ENCODE measurements around the gene CIPC. TPM values are rescaled to one million over a fixed set of nuclear protein-coding genes. Genes with fewer than 3 reads are reported as not detected.

The CIPC gene
- total and polyA plus RNA-seq, 2 donors (not counting 1 experiment from before 2014, with no cell fraction given), result 13.3 to 47.0 TPM

GRCh38 chr14:77082356-77082755, 15.7 kb upstream of the CIPC start:
- peaks cover 0 to 17% of the 10 kb centered on the region in 2 donors for H3K4me1 ChIP-seq (ENCODE audit: control insufficient read depth in 2 of 2, insufficient read depth in 2 of 2, low read length in 2 of 2)
- WGBS (ENCODE audit: insufficient coverage), result 100% methylated on average over 1 of the region's 3 CpGs
- no peak overlapping the region for H2AFZ ChIP-seq (ENCODE audit: insufficient read depth, low read depth, low read length, poor library complexity, severe bottlenecking)
- H3K79me2 ChIP-seq (ENCODE audit: control insufficient read depth, insufficient read depth, low read length), result no peaks in the 10 kb centered on the region
- Mint-ChIP-seq H3K27ac (peak overlapping the region; percentile 60), H3K4me1 (peaks cover 32% of the 10 kb centered on the region), H3K4me3 (no peak overlapping the region), H3K27me3 (no peaks in the 10 kb centered on the region), H3K9me3 (ENCODE audit: insufficient read depth) (peaks cover 6% of the 10 kb centered on the region)
- DNase-seq (no peak), ATAC-seq (ENCODE audit: low read depth) (no peak)
- H3K4me2 ChIP-seq (replicated peaks; ENCODE audit: low read depth, low read length, poor library complexity, severe bottlenecking), result no peak overlapping the region
- H3K27ac ChIP-seq (ENCODE audit: low read length in 2 of 2), result no peak overlapping the region
- no peaks in the 10 kb centered on the region for H3K27me3 ChIP-seq (replicated peaks in 1 of 4; ENCODE audit: control extremely low read depth in 1 of 4, control insufficient read depth in 3 of 4, insufficient read depth in 4 of 4, low read length in 3 of 4)
- intact Hi-C loops (cut with micrococcal nuclease), result no loop called here
- no peak for TF ChIP-seq CTCF (IDR thresholded peaks at IDR 0.05)
- no peak for TF ChIP-seq EZH2 (IDR thresholded peaks at IDR 0.05; ENCODE audit: borderline replicate concordance, insufficient read depth, low read depth, low read length, poor library complexity, severe bottlenecking)
- no peaks in the 10 kb centered on the region for H4K20me1 ChIP-seq (ENCODE audit: control insufficient read depth, insufficient read depth, low read length, poor library complexity, severe bottlenecking)
- H3K9me3 ChIP-seq (ENCODE audit: control extremely low read depth in 1 of 3, control insufficient read depth in 2 of 3, insufficient read depth in 1 of 3, low read length in 2 of 3), result peaks cover 0 to 5% (median 1%) of the 10 kb centered on the region in 3 donors
- CTCF ChIA-PET, result interaction anchor here (1.4 to 5.3 kb wide), 8 partner anchors 10 to 209 kb away, joined by 3 to 51 read pairs (median 4); no protein-coding TSS in a partner anchor
- H3K36me3 ChIP-seq (replicated peaks in 1 of 2; ENCODE audit: control extremely low read depth in 1 of 2, control insufficient read depth in 1 of 2, extremely low read depth in 1 of 2, insufficient read depth in 2 of 2, low read length in 1 of 2), result no peaks in the 10 kb centered on the region
- POLR2A ChIA-PET, result no interaction called here
- H3K4me3 ChIP-seq (ENCODE audit: control extremely low read depth in 1 of 5, extremely low read depth in 1 of 5, insufficient read depth in 1 of 5, low read depth in 2 of 5, low read length in 4 of 5), result no peak overlapping the region
- H3K9ac ChIP-seq (ENCODE audit: low read length), result no peak overlapping the region

- no peaks in the 10 kb centered on the region for H3K27me3 ChIP-seq (replicated peaks in 1 of 4; ENCODE audit: control extremely low read depth in 1 of 4, control insufficient read depth in 3 of 4, insufficient read depth in 4 of 4, low read length in 3 of 4)
- peaks cover 0 to 17% of the 10 kb centered on the region in 2 donors for H3K4me1 ChIP-seq (ENCODE audit: control insufficient read depth in 2 of 2, insufficient read depth in 2 of 2, low read length in 2 of 2)
- DNase-seq (no peak), ATAC-seq (ENCODE audit: low read depth) (no peak)
- H2AFZ ChIP-seq (ENCODE audit: insufficient read depth, low read depth, low read length, poor library complexity, severe bottlenecking), result no peak overlapping the region
- no peaks in the 10 kb centered on the region for H3K27me3 Mint-ChIP-seq
- intact Hi-C loops (cut with micrococcal nuclease), result no loop called here
- peaks cover 32% of the 10 kb centered on the region for H3K4me1 Mint-ChIP-seq
- WGBS (ENCODE audit: insufficient coverage), result no CpG with 5 or more reads among the region's 3 CpGs
- no peak overlapping the region for H3K4me3 Mint-ChIP-seq
- H3K9me3 ChIP-seq (ENCODE audit: control extremely low read depth in 1 of 3, control insufficient read depth in 2 of 3, insufficient read depth in 1 of 3, low read length in 2 of 3), result peaks cover 0 to 5% (median 1%) of the 10 kb centered on the region in 3 donors
- no peak for TF ChIP-seq EZH2 (IDR thresholded peaks at IDR 0.05; ENCODE audit: borderline replicate concordance, insufficient read depth, low read depth, low read length, poor library complexity, severe bottlenecking)
- no peak for TF ChIP-seq CTCF (IDR thresholded peaks at IDR 0.05)
- peaks cover 6% of the 10 kb centered on the region for H3K9me3 Mint-ChIP-seq (ENCODE audit: insufficient read depth)
- H3K79me2 ChIP-seq (ENCODE audit: control insufficient read depth, insufficient read depth, low read length), result no peaks in the 10 kb centered on the region
- no peak overlapping the region for H3K4me2 ChIP-seq (replicated peaks; ENCODE audit: low read depth, low read length, poor library complexity, severe bottlenecking)
- H3K9ac ChIP-seq (ENCODE audit: low read length), result no peak overlapping the region
- H3K27ac Mint-ChIP-seq, result peak overlapping the region; percentile 38
- CTCF ChIA-PET, result interaction anchor here (0.9 to 5.3 kb wide), 4 partner anchors 11 to 41 kb away, joined by 3 to 51 read pairs (median 4); no protein-coding TSS in a partner anchor
- H4K20me1 ChIP-seq (ENCODE audit: control insufficient read depth, insufficient read depth, low read length, poor library complexity, severe bottlenecking), result no peaks in the 10 kb centered on the region
- no peaks in the 10 kb centered on the region for H3K36me3 ChIP-seq (replicated peaks in 1 of 2; ENCODE audit: control extremely low read depth in 1 of 2, control insufficient read depth in 1 of 2, extremely low read depth in 1 of 2, insufficient read depth in 2 of 2, low read length in 1 of 2)
- no peak overlapping the region for H3K27ac ChIP-seq (ENCODE audit: low read length in 2 of 2)
- H3K4me3 ChIP-seq (ENCODE audit: control extremely low read depth in 1 of 5, extremely low read depth in 1 of 5, insufficient read depth in 1 of 5, low read depth in 2 of 5, low read length in 4 of 5), result no peak overlapping the region
- POLR2A ChIA-PET, result no interaction called here
Observed at GRCh38 chr14:77083082-77083481, 15.0 kb upstream of the CIPC start.

Data from B cell (primary cell).